ENCODE measurements around the gene ZNF48.

Gene ZNF48

GRCh38 chr16:30358990-30359870 is 36.0 kb upstream of the ZNF48 start:
- no peak for DNase-seq

- DNase-seq, result no peak
Measured at GRCh38 chr16:30359871-30360170, 35.4 kb upstream of the ZNF48 start.

GRCh38 chr16:30361180-30361579 is 34.0 kb upstream of the ZNF48 start:
- DNase-seq, result no peak

DNA sequence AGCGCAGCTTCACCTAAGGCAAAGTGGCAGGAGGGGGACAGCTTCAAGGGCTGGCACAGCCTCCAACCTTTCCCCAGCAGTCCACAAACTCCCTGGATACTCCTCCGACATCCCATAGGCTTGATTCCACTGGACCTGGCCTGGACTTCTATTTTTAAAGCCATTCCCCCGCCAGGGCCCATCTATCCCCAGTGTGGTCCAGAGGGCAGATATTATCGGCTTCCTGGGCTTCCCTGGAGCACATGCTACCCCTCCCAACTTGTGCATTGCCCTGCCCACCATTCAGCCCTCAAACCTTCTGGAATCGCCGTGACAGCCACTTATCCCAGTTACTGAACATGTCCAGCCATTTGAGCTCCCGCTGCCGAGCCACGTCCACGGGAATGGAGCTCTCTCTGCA is 30.0 kb upstream of the ZNF48 start:
- no peak for DNase-seq

DNA sequence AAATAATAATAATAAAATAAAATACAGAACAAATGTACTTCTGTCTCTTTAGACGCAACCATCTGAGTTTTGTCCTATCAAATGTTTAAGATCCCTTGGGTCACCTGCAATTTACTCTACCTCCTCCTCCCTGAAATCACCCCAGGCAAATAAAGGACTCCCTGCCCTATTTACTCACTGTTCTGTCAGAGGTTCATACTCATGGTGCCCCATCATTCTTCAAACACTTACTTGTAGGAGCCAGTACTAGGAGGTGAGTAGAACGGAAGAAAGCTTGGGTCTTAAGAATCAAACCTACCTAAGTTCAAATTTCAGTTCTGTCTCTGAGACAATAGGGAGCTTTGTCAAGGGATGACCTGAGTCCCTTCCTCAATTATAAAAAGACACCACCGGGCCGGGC is 28.7 kb upstream of the ZNF48 start:
- no peak for DNase-seq

DNA sequence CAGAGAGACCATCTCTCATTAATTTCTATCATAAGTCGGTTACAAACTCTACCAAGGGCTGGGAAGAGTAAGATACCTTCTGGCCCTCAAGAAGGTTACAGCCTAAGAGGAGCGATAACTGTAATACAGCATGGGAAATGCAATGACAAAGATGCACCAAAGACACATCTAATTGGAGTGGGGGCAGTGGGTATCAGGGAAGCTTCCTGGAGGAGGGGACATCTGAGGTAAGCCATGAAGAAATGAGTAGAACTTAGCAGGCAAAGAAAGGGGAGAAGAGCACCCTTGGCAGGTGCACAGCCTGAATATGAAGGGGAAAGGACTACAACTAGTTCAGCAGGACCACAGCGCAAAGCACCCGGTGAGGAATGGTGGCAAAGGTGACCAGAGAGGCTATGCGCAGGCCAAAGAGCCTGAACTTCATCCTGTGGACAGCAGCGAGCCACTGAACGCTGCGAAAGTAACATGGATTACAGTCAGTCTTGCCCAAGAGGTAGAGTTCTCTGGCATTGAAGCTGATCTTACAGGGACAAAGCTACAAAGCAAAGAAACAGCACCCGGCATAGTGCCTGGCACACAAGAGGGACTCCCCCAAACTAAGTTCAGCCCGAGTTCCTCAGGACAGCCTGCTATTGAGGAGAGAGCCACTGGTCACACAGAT is 27.7 kb upstream of the ZNF48 start:
- DNase-seq, result no peak

GRCh38 chr16:30368122-30368791 is 27.0 kb upstream of the ZNF48 start:
- no peak for DNase-seq

- DNase-seq, result no peak
Measured at GRCh38 chr16:30368792-30369090, 26.5 kb upstream of the ZNF48 start.

DNA sequence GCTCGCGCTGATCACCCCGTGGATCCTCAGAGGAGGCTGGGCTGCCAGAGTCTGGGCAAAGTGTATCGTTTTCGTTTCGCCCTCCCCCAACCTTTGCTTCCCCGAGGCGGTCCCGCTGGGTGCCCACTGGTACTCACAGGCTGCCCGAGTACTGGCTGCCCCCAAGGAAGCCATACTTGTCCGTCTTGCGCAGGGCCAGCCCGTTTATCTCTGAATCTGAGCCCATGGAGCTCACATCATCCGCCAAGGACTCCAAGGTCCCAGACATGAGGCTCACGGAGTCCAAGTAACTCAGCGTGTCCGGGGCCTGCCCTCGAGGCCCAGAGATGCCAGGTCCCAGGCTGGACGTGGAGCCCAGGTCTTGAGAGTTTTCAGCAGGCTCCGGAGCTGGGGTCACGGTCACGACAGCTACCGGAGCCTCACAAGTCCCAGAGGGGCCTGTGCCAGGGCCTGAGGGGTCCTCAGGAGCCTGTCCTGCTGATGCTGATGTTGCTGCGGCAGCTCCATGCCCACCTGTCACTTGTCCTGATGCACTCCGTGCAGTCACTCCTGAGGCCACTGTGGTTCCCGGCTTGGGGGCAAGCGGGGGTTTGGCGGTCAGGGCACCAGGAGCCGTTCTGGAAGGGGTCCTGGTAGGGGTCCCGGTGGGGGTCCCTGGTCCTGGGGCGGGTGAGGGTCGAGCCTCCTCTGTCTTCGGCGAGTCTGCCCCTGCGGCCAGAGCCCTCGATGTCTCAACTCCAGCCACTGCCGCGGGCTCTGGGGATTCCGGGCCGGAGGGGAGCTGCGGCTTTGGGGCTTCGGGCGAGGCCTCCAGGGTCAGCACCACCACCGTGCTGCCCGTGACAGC is 25.9 kb upstream of the ZNF48 start:
- DNase-seq, result no peak

DNA sequence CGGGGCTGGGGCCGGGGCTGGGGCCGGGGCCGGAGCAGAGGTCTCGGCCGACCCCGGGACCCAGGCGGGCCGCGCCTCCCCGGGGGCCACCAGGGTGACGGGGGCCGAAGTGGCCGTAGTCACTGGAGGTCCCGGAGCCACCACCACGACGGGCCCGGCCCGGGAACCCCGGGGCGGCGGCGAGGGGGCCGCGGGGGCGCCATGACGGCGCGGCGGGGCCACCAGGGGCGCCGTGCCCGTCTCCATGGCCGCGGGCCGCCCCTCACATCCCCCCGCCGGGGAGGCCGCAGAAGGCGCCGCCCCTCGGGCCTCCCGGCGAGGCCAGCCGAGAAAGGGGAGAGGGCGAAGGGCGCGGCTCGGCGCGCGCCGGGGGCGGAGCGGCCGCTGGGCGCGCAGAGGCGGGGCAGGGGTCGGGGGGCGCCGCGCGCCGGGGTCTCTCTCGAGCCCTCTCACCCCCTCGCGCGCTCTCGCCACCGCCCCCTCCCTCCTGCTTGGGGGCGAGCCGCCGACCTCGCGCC is 25.2 kb upstream of the ZNF48 start:
- no peak for DNase-seq

DNA sequence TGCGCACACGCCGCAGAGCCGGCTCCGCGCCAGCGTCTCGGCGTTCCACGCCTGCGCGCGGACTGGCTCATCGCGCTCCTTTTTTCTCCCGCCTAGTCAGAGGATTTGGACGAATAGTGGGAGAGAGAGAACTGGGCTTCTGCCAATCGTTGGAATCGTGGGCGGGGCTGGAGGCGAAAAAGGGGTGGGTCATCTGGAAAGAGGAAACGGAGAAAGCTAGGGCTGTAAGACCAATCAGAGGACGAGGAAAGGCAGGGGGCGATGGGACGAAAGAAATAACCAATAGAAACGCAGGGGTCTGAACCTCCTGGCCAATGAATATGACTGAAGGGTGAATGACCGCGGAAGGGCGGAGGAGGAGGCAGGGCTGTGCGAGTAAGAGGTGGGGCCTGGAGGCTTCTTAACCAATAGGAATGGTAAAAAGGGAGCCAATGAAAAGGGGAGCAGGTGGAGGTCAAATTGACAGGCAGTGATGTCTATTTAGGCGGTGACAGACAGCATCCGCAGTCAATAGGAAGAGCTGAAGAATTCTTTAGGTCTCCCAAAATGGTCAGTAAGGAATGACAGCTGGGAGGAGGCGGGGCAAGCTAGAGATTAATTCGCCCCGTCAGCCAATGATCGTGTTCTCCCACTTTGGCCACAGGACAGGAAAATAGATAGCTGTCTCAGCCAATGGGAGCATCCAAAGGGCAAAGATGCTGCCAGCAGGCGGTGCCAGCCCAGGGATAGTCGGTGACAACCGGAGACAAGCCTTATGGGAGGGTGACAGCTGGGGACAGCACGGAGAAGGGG is 24.6 kb upstream of the ZNF48 start, which contains the start of gene TBC1D10B:
TBC1D10B (minus strand) TSS at position 39 of the 792 bp plus-strand sequence. CDS start 311 bp downstream, outside the sequence.
- DNase-seq, result peak; percentile 85 to 97 (median 92)

GRCh38 chr16:30371248-30371816 is 23.9 kb upstream of the ZNF48 start:
- no peak for DNase-seq

DNA sequence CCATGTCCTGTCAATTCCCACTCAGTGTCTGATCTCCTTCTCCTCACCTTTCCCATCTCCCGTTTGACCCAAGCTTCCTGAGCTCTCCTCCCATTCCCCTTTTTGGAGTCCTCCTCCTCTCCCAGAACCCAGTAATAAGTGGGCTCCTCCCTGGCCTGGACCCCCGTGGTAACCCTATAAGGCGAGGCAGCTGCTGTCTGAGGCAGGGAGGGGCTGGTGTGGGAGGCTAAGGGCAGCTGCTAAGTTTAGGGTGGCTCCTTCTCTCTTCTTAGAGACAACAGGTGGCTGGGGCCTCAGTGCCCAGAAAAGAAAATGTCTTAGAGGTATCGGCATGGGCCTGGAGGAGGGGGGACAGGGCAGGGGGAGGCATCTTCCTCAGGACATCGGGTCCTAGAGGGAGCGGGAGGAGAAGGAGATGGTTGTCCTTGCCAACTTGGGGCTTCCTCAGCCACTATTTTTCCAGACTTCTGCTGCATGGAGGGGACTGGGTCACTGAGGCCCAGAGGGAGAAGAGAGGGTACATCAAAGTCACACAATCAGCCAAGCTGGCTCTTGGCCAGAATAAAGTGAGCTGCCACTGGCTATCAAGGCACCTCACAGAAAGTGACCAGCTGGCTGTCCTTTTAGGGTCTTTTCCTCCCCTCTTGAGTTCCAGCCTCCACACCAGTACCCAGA is 23.0 kb upstream of the ZNF48 start:
- DNase-seq, result no peak

GRCh38 chr16:30372725-30373124 is 22.5 kb upstream of the ZNF48 start:
- no peak for DNase-seq

DNA sequence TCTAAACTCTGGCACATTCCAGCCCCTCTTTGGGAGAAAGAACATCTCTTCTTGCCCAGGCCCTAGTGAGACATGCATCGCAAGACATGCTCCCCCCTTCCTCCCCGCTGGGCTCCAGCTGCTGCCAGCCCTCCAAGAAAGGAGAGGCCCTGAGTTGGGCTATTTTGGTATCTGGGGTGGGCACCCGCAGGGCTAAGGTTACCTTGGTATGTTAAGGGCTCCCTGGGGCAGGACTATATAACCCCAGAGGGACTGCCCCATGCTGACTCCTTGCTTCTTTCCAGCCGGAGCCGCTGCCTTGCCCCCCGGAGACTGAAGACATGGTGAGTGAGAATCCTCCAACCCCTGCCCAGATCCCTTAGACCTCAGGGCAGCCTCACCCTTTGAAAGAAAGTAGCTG is 20.7 kb upstream of the ZNF48 start, which contains the start of gene MYL11:
MYL11 (plus strand) TSS at position 265 of the 400 bp plus-strand sequence; CDS start at position 321, 56 bp downstream.
- DNase-seq, result no peak

DNA sequence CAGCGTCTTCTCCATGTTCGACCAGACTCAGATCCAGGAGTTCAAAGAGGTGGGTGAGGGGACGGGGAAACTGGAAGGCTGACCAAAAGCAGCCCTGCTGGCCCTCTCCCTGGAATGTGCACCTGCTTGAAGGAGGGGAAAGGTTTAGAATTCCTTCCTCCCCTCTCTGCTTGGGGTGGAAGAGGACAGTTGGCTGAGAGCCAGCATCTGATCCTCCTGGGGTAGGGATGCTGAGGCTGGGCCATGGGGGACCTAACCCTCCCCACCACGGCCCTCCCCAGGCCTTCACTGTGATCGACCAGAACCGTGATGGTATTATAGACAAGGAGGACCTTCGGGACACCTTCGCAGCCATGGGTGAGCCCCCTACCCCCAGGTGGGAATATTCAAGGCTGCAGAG is 19.4 kb upstream of the ZNF48 start:
- DNase-seq, result no peak

- DNase-seq, result no peak
Measured at GRCh38 chr16:30376461-30376902, 18.7 kb upstream of the ZNF48 start.

- no peak for DNase-seq
Measured at GRCh38 chr16:30377050-30377811, 18.0 kb upstream of the ZNF48 start.

DNA sequence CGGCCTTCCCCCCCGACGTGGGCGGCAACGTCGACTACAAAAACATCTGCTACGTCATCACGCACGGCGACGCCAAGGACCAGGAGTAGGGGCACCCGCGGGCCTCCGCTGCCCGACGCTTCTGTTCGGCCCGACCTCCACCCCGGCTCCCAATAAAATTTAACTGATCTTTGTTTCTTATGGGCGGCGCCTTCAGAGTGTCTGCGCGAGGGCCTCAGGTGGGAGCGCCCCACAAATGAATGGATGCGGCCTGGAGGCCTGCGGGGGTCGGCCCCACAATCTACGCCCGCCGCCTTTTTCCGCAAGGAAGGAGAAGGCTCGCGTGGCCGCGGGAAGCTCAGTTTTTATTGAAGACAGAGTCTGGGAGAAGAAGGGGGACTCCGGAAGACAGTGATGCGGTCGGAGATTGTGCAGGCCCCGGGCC is 17.4 kb upstream of the ZNF48 start:
- peak; percentile 54 to 90 (median 73) for DNase-seq

Data from activated naive CD4-positive, alpha-beta T cell (primary cell).